SK-N-MC (cell line): ENCODE data around the gene MTAP.

ENCODE experiments used
- EZH2 ChIP-seq: fragments of 200-600 bp; sonication (generic); IDR thresholded peaks from one replicate; pipeline ENCODE4 v1.6.1; 2017; ENCODE audit warnings: antibody characterized with exemption
- FOXP2 ChIP-seq: optimal IDR thresholded peaks from 2 replicates; pipeline ENCODE3; 2011; ENCODE audit warnings: mild to moderate bottlenecking, moderate library complexity; ENCODE audit not compliant: insufficient read depth; ENCODE audit errors: extremely low read length, control extremely low read depth
- POLR2AphosphoS5 ChIP-seq: IDR thresholded peaks from 2 replicates; pipeline ENCODE4 v1.6.1; 2012; ENCODE audit warnings: mild to moderate bottlenecking, low read depth, low read length, borderline replicate concordance

- TF ChIP-seq EZH2 (no peak), POLR2AphosphoS5 (no peak), FOXP2 (no peak)
Observed at GRCh38 chr9:21965401-21965951, 163.0 kb downstream of the MTAP start.
